NT2/D1 (cell line): ENCODE results near the gene CCDC28A.

ENCODE experiments used
- DNase-seq: peaks from one replicate; pipeline ENCODE4 v3.0.0-alpha.2; 2011; ENCODE audit warnings: low read depth, low spot score
- H3K27me3 ChIP-seq: 2 replicates; pipeline ENCODE4 v1.6.0; 2011; ENCODE audit warnings: mild to moderate bottlenecking; ENCODE audit not compliant: insufficient read length, insufficient read depth
- H3K36me3 ChIP-seq: 2 replicates; pipeline ENCODE4 v1.6.1; 2011; ENCODE audit warnings: mild to moderate bottlenecking, low read length, mixed read lengths; ENCODE audit not compliant: insufficient read depth, insufficient read length
- H3K4me1 ChIP-seq: 2 replicates; pipeline ENCODE4 v1.5.1; 2011; ENCODE audit not compliant: insufficient read depth, insufficient read length
- H3K4me3 ChIP-seq: 2 replicates; pipeline ENCODE4 v1.5.1; 2011; ENCODE audit warnings: low read depth; ENCODE audit not compliant: insufficient read length
- H3K9ac ChIP-seq: 2 replicates; pipeline ENCODE4 v1.6.0; 2011; ENCODE audit warnings: low read depth; ENCODE audit not compliant: insufficient read length
- H3K9me3 ChIP-seq: 2 replicates; pipeline ENCODE4 v1.5.1; 2011; ENCODE audit warnings: mild to moderate bottlenecking, low read length; ENCODE audit not compliant: insufficient read depth
- SUZ12 ChIP-seq: IDR thresholded peaks from 2 replicates; pipeline ENCODE4 v1.6.1; 2011; ENCODE audit not compliant: insufficient read length, insufficient read depth; ENCODE audit errors: extremely low read depth
- YY1 ChIP-seq: IDR thresholded peaks from 2 replicates; pipeline ENCODE4 v1.6.1; 2011; ENCODE audit not compliant: insufficient read length, insufficient read depth
- ZNF274 ChIP-seq: IDR thresholded peaks from 2 replicates; pipeline ENCODE4 v1.6.1; 2011; ENCODE audit warnings: mild to moderate bottlenecking, low read depth, low read length

CCDC28A gene

GRCh38 chr6:138821519-138821918 lies 48.0 kb downstream of the CCDC28A start:
- H3K27me3 ChIP-seq, result no peaks in the 10 kb centered on the region
- TF ChIP-seq ZNF274 (no peak), SUZ12 (no peak), YY1 (no peak)
- no peak overlapping the region for H3K4me3 ChIP-seq
- no peaks in the 10 kb centered on the region for H3K36me3 ChIP-seq
- DNase-seq, result no peak
- H3K4me1 ChIP-seq, result no peaks in the 10 kb centered on the region
- no peaks in the 10 kb centered on the region for H3K9me3 ChIP-seq
- no peak overlapping the region for H3K9ac ChIP-seq

- Histone ChIP-seq H3K36me3 (no peaks in the 10 kb centered on the region), H3K4me3 (no peak overlapping the region), H3K9me3 (no peaks in the 10 kb centered on the region), H3K4me1 (no peaks in the 10 kb centered on the region), H3K27me3 (no peaks in the 10 kb centered on the region), H3K9ac (no peak overlapping the region)
- TF ChIP-seq ZNF274, result no peak
- no peak for DNase-seq
These were observed 51.0 kb downstream of the CCDC28A start for GRCh38 chr6:138824482-138825144.

- TF ChIP-seq SUZ12 (no peak), ZNF274 (no peak), YY1 (no peak)
- H3K4me1 ChIP-seq, result no peaks in the 10 kb centered on the region
- H3K9ac ChIP-seq, result no peak overlapping the region
- no peak overlapping the region for H3K4me3 ChIP-seq
- H3K27me3 ChIP-seq, result no peaks in the 10 kb centered on the region
- no peaks in the 10 kb centered on the region for H3K9me3 ChIP-seq
- H3K36me3 ChIP-seq, result no peaks in the 10 kb centered on the region
- no peak for DNase-seq
These were observed 56.7 kb downstream of the CCDC28A start for GRCh38 chr6:138830248-138830647.

GRCh38 chr6:138832182-138832581 lies 58.6 kb downstream of the CCDC28A start:
- Histone ChIP-seq H3K36me3 (no peaks in the 10 kb centered on the region), H3K4me3 (no peak overlapping the region), H3K9ac (no peak overlapping the region), H3K27me3 (no peaks in the 10 kb centered on the region), H3K4me1 (no peaks in the 10 kb centered on the region), H3K9me3 (no peaks in the 10 kb centered on the region)
- TF ChIP-seq ZNF274, result no peak
- TF ChIP-seq SUZ12, result no peak
- TF ChIP-seq YY1, result no peak
- DNase-seq, result no peak

DNA sequence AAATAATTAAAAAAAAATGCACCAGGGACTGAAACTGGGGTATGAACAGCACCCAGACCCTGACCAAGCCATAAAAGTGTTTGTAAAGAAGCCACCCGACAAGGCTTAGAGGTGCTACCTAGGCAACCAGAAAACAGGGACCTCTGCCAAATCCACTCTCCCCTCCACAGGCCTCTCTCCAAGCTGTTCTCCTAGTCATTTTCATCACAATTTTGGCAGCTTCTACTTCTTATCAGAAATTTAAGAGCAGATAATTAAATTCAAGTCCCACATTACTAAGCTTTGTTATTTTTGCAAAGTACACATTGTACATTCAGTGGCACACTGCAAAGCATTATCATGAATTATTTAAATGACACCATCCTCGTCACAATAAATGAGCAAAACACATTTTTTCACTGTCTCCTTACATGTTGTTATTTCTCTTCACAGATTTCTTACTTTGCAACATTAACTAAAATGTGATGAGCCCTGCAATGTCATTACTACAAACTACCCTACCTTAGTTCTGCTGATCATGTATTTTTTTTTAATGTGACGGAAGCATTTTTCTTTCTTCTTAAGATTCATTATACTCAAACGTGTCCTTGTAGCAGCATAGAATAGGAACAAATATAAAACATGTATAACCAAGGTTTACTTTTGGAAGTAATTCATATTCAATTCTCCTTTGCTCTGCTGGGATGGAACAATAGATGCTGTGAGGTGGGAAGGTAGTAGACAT lies 60.4 kb downstream of the CCDC28A start:
- Histone ChIP-seq H3K9ac (no peak overlapping the region), H3K9me3 (no peaks in the 10 kb centered on the region), H3K36me3 (no peaks in the 10 kb centered on the region), H3K4me1 (no peaks in the 10 kb centered on the region), H3K4me3 (no peak overlapping the region), H3K27me3 (no peaks in the 10 kb centered on the region)
- DNase-seq, result no peak
- no peak for TF ChIP-seq ZNF274

DNA sequence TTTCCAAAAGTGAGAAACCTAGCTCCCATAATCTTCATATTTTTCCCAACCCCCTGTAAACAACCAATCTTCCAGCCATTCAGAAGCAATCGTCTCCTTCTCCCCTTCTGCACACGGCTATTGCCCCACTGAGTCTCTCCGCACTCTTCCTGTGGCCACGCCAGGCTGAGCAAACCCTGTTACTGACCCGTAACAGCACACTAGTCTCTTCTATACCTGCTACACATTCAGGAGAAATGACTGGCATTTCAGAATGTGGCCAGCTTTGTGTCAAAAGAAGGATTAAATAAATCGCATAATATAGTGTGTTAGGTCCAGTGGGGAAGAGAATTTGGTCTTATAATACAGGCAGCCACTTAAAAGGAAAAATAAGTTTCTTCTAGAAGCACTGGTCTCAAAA lies 63.7 kb downstream of the CCDC28A start:
- DNase-seq, result no peak
- TF ChIP-seq ZNF274 (no peak), SUZ12 (no peak), YY1 (no peak)
- H3K36me3 ChIP-seq, result no peaks in the 10 kb centered on the region
- no peak overlapping the region for H3K9ac ChIP-seq
- H3K9me3 ChIP-seq, result no peaks in the 10 kb centered on the region
- H3K4me1 ChIP-seq, result no peaks in the 10 kb centered on the region
- H3K4me3 ChIP-seq, result no peak overlapping the region
- H3K27me3 ChIP-seq, result no peaks in the 10 kb centered on the region
